HG02571 (cell line): ENCODE results near the gene ZNF91.
A peak's percentile ranks its signal among the peaks of the same experiment; 100 is the strongest.
"Not testable (repeated sequence)": the region's sequence is repeated elsewhere in the genome, so short reads cannot be mapped to it uniquely, and the experiment has no call there.

Source experiments
- ATAC-seq: cut with Tn5 transposase; IDR thresholded peaks from one replicate; pipeline ENCODE4 v1.9.1; 2021; ENCODE audit warnings: mild to moderate bottlenecking, moderate library complexity; ENCODE audit not compliant: unreplicated experiment

ZNF91 gene

DNA sequence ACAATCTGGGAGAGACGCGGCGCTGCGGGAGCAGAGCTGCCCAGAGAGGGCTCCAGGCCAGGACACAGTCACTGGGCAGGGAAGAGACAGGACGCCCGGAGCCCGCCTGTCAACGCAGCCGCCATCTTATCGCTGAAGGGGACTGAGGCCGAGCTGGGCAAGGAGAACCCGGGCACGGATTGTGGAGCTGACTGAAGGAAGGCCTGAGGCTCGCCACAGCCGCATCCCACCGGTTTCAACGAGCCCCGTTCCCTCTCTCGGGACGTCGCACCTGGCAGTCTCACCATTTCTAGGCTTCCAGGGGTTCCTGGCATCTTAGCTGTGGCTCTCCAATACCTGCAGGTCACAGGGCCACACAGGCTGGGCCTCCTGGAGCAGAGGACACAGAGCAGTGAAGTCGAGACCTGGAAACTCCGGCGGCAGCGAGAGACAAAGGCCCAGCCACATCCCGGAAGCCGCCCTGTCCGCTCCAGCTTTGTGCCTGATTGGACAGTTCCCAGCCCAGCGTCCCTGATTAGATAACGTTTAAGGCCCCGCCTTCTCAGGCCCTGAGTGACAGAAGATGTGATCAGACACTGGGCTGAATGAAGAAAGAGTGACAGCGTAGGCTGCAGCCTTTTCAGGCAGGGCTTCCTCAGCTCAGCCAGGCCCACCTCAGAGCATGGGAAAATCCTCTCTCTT, at the start of gene ZNF91:
ZNF91 (minus strand) TSS at position 431 of the 681 bp plus-strand sequence; CDS start at position 314, 117 bp downstream.
- ATAC-seq: peak; percentile 99

GRCh38 chr19:23440791-23441190, 45.5 kb upstream of the ZNF91 start:
- no peak for ATAC-seq

DNA sequence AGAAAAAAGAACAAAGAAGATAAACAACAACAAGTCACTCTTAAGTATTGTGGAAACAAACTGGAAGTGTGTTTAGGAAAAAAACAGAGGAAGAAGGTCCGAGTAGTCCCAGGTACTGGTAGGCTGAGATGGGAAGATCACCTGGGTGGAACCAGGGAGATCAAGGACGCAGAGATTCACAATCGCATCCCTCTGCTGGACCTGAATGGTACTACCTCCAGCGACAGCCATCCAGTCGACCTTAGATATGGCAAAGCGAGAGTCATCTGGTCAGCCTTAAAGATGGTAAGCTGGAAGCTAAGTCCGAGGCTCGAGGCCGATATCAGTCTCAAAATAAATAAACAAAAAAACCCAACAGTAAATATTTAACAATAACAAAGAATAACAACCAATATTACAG, 44.9 kb upstream of the ZNF91 start:
- no peak for ATAC-seq

GRCh38 chr19:23439623-23440022, 44.4 kb upstream of the ZNF91 start:
- no peak for ATAC-seq

- ATAC-seq: no peak
Measured at GRCh38 chr19:23437901-23438300, 42.6 kb upstream of the ZNF91 start.

- no peak for ATAC-seq
Measured at GRCh38 chr19:23436944-23437343, 41.7 kb upstream of the ZNF91 start.

DNA sequence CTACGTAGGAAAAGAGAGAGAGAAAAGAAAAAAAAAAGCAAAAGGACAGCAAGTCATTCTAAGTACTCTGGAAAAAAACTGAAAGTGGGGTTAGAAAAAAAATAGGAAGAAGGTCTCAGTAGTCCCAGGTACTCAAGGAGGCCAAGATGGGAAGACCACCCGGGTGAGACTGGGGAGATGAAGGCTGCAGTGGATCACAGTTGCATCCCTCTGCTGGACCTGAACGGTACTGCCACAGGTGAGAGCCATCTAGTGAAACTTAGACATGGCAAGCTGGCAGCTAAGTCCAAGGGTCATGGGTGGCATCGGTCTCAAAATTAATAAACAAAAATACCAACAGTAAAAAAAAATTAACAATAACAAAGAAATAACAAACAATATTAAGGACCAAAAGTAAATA, 41.0 kb upstream of the ZNF91 start:
- ATAC-seq: no peak

GRCh38 chr19:23420824-23421223, 25.6 kb upstream of the ZNF91 start:
- no peak for ATAC-seq

DNA sequence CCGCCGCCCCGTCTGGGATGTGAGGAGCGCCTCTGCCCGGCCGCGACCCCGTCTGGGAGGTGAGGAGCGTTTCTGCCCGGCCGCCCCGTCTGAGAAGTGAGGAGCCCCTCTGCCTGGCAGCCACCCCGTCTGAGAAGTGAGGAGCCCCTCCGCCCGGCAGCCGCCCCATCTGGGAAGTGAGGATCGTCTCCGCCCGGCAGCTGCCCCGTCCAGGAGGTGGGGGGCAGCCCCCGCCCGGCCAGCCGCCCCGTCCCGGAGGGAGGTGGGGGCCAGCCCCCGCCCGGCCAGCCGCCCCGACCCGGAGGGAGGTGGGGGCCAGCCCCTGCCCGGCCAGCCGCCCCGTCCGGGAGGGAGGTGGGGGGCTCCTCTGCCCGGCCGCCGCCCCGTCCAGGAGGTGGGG, 24.0 kb upstream of the ZNF91 start:
- not testable (repeated sequence) for ATAC-seq

GRCh38 chr19:23415561-23416191, 20.4 kb upstream of the ZNF91 start:
- no peak for ATAC-seq

DNA sequence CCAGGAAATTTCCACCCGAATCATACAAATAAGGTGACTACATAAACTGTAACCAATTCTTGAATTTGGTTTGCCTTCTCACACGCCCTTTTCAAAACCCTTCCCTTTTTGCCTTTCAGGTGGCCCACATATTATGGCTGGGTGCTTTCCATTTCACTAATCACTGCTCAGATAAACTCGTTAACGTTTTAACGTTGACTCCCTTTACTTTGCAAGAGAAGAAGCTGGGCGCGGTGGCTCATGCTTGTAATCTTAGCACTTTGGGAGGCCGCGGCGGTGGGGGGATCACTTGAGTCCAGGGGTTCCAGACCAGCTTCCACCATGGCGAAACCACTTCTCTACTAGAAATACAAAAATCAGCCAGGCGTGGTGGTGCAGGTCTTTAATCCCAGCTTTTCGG, 19.8 kb upstream of the ZNF91 start:
- ATAC-seq: no peak

- ATAC-seq: no peak
Measured at GRCh38 chr19:23410155-23410554, 14.9 kb upstream of the ZNF91 start.

GRCh38 chr19:23409392-23410048, 14.2 kb upstream of the ZNF91 start:
- no peak for ATAC-seq

- no peak for ATAC-seq
Measured at GRCh38 chr19:23407616-23408133, 12.4 kb upstream of the ZNF91 start.

GRCh38 chr19:23406721-23407120, 11.4 kb upstream of the ZNF91 start:
- no peak for ATAC-seq

DNA sequence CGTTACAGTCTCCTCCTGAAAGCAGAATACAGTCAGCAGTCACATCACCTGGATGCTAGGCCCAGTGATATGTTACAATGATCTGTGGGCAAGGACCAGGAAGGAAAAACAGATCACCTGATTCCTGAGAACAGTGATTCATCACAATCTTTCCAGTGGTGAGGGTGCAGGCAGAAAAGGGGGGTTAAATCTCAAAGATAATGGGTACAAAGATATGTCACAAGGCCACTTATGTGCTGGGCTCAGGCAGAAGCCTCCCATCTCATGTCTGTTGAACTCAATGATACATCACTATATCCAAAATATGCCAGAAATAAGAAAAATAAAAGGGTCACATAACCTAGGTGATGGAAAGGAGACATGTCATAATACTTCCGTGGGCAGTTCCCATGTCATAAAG, 10.8 kb upstream of the ZNF91 start:
- ATAC-seq: no peak

DNA sequence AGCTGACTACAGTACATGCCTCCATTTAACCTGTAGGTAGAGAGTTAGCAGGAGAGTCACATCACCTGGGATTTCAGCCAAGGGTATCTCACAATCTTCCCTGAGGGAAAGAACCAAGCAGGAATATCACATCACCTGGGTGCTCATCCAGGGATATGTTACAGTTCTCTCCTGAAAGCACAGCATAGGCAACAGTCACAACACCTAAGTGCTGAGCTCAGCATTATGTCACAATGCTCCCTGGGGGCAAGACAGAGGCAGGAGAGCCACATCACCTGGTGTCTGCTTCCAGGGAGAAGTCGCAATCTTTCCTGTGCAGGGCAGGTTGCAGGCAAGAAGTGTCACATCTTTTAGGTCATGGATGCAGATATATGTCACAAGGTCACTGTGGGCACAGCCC, 9.4 kb upstream of the ZNF91 start:
- no peak for ATAC-seq

DNA sequence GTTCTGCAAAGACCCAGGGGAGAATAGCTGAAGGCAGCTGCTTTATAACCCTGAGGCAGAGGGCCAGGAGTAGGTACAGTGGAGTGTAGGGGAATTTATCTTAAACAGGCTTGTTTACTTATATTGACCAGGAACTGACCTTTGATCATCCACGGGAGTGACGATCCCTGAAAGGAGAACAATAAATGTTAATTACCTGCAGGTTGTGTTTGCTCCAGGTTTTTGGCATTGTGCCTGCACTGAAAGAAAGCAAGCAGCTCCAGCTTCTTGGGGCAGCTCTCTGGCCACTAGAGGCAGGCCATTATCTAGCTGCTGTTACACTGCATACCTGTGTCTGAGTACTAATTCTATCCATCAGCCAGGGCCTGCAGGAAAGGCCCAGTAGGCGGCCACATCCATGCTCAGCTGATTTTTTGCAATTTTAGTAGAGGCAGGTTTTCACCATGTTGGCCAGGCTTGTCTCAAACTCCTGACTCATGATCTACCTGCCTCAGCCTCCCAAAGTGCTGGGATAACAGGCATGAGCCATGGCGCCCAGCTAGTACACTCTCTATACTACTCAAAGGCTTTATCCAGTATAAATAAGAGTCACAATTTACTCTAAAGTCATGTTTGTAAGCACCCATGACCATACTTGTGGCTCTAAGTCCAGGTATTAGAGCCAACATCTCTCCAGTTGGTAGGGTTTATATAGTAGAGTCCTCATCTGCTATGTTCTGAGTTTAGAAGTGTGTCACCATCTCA, 8.5 kb upstream of the ZNF91 start:
- no peak for ATAC-seq

GRCh38 chr19:23403052-23403451, 7.8 kb upstream of the ZNF91 start:
- ATAC-seq: no peak

GRCh38 chr19:23402388-23402787, 7.1 kb upstream of the ZNF91 start:
- ATAC-seq: no peak

DNA sequence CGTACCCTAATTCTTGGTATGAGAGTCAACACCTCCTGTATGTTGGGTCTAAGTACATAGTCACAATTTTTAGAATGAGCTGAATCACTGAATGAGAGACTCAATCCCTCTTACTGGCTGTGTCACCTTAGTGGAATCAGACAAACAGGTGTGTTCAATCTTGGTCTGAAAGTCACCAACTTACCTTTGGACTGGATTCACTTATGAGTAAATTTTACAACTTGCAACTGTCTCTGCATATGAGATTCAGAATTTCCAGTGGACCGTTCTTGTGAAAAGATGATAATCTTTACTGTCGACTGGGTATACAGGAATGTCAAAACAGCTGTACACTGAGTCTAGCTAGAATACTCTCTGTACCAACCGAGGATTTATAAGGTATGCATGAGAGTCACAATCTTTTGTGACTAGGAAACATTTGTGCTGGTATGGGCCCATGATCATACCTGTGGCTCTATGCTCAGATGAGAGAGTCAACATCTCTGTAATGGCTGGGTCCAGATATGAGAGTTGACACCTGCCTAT, 5.9 kb upstream of the ZNF91 start:
- ATAC-seq: no peak
